Activated CD8-positive, alpha-beta memory T cell treated with anti-CD3 and anti-CD28 coated beads, Interleukin-2, amount 50 U/mL, for 48 hours (primary cell): ENCODE measurements around the gene CUBN.
"Not testable (repeated sequence)": the region's sequence is repeated elsewhere in the genome, so short reads cannot be mapped to it uniquely, and the experiment has no call there.

Experiments used
- DNase-seq: peaks from one replicate; pipeline ENCODE4 v3.0.0-alpha.2; 2020

Gene CUBN

GRCh38 chr10:17031637-17032635 is 97.7 kb downstream of the CUBN start:
- DNase-seq = no peak

DNA sequence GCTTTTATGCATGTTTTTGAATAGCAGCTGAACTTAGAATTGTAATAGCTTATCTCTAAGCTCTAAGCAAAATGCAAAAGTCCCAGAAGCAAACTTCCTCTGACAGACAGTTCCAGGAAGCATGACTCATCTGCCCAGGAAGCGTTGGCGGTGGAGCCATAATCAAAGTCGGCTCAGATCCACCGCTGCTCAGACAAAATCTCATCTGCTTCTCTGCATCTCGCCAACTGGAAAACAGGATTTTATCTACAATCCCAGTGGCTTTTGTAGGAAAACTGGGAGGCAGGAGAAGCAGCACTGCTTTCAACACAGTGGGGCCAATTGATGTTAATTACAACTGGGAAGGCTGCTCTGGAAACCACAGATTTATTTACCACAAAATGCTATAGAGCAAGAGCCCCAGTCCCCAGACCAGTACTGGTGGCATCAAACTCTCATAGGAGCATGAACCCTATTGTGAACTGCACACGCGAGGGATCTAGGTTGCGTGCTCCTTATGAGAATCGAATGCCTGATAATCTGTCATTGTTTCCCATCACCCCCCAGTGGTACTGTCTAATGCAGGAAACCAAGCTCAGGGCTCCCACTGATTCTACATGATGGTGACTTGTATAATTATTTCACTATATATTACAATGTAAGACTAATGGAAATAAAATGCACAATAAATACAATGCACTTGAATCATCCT is 99.9 kb downstream of the CUBN start:
- DNase-seq = peak; percentile 81

GRCh38 chr10:17029239-17029580 is 100.4 kb downstream of the CUBN start:
- no peak for DNase-seq

- no peak for DNase-seq
These were observed 100.8 kb downstream of the CUBN start for GRCh38 chr10:17028798-17029197.

DNA sequence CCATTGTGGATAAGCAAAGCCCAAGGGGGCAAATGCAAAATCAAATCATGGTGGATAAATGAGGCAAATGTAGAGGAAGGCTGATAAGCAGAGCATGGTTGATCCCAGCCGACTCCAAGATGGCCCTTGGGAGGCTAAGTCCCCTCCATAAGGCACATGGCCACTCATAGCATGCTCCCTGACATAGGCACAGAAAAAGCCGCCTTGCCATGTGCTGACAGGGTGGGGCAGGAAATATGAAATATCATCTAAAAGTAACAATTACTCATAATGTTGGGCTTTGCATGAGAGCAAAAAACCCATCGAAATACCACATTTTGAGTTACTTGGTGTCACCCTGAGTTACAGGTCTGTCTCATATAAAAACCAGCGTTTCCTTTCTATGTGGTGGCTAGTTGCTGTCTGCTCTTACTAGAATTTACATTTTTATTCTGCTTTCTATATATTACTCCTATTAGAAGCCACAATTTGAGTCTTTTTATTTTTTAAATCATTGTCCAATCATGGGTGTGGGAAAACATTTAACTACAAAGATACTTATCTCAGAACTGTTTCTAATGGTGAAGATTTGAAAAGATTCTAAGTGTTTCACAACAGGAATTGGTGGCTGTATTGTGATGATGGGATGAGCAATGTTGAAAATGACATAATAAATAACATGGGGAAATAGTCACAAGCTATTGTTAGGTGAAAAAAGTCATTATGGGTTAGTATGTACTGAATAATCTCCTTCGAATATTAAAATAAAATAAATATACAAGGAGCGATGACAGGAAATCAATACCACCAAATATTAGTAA is 102.7 kb downstream of the CUBN start:
- DNase-seq = peak; percentile 81

DNA sequence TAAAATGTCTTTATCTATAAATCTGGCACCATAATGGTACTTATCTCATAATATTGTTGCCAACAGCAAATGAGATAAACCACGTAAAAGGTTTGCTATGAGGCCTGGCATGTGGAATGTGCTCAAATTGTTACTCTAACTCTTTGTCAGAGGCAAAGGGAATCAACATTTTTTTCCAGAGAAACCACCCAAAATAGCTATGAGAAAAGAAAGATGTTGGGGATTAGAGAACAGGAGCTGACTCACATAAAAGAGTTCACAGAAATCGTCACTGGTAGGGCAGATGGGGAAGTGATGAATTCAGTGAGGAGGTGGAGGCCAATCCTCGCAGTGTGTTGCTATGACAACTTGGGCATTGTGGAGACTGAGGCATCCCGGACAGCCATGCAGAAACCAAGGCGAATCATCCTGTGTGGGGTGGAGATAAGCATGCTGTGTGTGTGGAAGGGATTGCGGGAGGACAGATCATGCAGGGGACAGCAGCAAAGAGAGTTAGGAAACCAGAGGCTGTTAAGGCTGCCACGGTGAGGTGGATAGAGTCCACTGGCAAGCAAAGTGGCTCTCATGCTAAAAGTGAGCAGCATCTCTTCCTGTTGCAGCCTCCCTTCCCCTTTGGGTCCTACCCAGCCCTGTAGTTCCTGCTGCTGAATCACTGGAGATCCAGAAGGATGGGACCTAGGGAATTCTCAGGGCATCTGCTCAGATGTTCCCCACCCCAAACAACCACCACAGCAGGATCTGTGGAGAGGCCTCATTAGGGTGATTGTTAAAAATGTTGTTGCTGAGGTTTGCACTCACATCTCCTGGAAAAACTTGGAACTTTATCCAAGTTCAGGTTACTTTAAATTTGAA is 103.9 kb downstream of the CUBN start:
- peak; percentile 85 for DNase-seq

GRCh38 chr10:17024461-17024860 is 105.2 kb downstream of the CUBN start:
- no peak for DNase-seq

GRCh38 chr10:17023386-17024298 is 106.0 kb downstream of the CUBN start:
- DNase-seq = peak; percentile 62

DNA sequence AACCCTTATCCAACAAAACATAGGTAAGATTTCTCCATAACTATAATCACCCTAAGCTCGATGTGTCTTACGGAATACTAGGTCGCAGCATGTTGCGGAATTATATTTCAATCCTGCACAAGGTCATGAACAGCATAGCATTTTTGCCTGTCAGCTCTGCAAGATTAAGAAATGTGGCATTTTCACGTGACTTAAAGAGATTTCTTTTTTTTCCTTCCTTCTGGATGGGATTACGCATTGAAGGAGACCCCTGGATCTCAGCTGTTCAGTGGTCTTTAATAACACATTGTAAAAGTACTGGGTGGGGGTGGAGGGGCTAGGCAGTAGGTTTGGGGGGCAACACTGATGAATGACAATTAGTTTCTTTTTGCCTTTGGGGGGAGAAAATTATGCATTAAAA is 106.7 kb downstream of the CUBN start:
- DNase-seq = no peak

- no peak for DNase-seq
These were observed 107.2 kb downstream of the CUBN start for GRCh38 chr10:17022466-17022825.

- DNase-seq = no peak
These were observed 107.8 kb downstream of the CUBN start for GRCh38 chr10:17021656-17022465.

DNA sequence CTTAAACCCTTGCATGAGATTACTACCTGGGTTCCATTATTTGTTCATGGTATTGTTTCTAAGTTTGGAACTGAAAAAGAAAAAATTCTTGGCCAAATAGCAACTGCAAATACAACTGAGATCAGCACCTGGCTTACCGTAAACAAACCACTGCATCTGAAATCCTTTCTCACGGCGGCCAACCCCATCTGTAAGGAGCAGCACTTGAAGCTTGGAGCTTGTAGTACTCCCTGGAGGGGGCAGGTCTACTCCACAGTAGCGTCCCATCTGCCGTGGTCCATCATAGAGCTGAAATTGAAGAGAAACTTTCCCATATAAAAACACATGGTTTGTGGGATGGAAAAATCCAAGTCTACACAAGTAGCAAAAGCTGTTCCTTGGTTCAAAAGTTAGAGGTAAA is 109.9 kb downstream of the CUBN start:
- no peak for DNase-seq

GRCh38 chr10:17013131-17013983 is 116.3 kb downstream of the CUBN start:
- DNase-seq = not testable (repeated sequence)

- DNase-seq = not testable (repeated sequence)
These were observed 116.9 kb downstream of the CUBN start for GRCh38 chr10:17012731-17013130.

DNA sequence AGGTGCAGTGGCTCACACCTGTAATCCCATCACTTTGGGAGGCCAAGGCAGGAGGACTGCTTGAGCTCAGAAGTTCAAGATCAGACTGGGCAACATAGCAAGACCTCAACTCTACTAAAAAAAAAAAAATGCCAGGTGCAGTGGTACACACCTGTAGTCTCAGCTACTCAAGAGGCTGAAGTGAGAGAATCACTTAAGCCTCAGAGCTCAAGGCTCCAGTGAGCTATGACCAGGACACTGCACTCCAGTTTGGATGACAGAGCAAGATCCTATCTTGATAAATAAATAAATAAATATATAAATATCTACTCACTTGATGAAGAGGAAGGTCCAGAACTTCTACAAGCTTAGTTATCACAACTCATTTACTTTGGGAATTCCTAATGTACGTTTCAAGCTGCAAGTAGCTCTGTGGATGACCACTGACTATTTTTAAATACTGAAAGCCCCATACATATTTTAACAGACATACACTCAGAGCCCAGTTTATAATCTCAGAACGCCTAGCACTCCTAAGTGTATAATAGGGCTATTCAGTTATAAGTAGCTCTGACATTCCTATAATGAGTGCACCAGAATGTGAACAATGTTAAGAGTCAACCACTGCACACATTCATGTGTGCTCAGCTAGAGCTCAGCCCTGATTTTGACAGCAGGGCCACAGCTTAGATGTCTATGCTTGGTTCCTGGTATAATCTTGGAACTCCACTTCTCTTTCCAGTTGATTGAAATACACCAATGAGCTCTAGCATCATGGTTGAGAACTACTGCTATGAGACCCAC is 119.1 kb downstream of the CUBN start:
- no peak for DNase-seq

DNA sequence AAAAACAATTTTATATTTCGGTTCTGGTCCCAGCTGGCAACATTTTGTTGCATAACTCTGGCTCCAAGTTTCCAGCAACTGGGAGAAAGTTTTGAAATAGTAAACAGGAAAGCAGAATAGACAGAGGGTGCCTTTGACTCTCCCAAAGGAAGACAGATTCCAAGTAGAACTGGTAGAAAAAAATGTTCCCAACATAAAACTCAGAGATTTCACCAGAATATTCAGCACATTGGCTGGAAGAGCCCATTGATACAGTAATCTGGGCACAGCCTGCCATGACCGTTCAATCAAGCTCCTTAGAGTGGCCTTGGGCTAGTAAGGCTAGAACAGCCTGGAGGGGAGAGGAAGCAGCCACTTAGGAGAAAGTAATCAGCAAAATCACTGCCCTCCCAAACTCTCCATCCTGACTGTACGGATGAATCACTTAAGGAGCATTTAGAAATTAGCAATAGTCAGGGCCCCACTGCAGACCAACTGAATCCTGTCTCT is 120.4 kb downstream of the CUBN start:
- no peak for DNase-seq

DNA sequence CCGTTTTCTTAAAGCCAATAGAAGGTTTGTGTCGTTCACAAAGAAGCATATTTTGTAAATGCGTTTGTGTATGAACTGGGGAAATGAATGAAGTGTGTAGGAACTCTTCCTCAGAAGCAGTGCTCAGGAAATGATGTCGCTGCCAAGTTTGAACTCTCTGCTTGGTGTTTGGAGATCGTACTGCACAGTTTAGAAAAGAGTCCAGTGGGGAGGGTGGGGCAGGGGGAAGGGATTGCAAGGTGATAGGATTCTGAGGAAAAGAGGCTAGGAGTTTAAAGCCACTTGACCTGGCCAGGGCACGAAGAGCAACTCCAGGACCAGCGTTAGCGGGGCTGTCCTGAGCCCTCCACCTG is 122.2 kb downstream of the CUBN start:
- DNase-seq = no peak

- DNase-seq = no peak
These were observed 122.8 kb downstream of the CUBN start for GRCh38 chr10:17006631-17007417.
